K562 (cell line): ENCODE measurements around the gene APBB2. TPM values are rescaled to one million over a fixed set of nuclear protein-coding genes. Genes with fewer than 3 reads are reported as not detected.

Experiments
- ILF3 ChIP-seq: fragments of 450-650 bp; IDR thresholded peaks from 2 replicates; pipeline ENCODE4 v1.6.1; 2018; ENCODE audit warnings: antibody characterized with exemption, mild to moderate bottlenecking, moderate library complexity, borderline replicate concordance
- POLR2A ChIP-seq: fragments of 450-650 bp; conservative IDR thresholded peaks from 2 replicates; pipeline ENCODE4 v1.6.1; 2016
- polyA plus RNA-seq, 8 experiments: library from polyadenylated mRNA; depleted of rRNA in 4 of 8; stranded (reverse) in 5 of 8; unstranded in 3 of 8; fragments of >200 nt; fragmentation: Nextera tagmentation in 2 of 8; fragmentation: Illumina TruSeq in 1 of 8; extraction: Ambion mirVana in 2 of 8; extraction: Trizol in 1 of 8; gene quantifications; 2 replicates each; pipeline versions ENCODE4 v1.2.1 to v1.2.3, GENCODE V29; 2011 to 2014; ENCODE audit warnings: inconsistent platforms in 1 of 8, missing spikeins in 1 of 8
- total RNA-seq, 7 experiments: library from RNA; depleted of rRNA in 6 of 7; stranded (reverse); fragments of >200 nt in 6 of 7; fragmentation: Illumina TruSeq in 2 of 7; extraction: Trizol in 2 of 7; gene quantifications; 2 replicates each; pipeline versions ENCODE4 v1.2.1 to v1.2.3, GENCODE V29; 2011 to 2021; ENCODE audit warnings: low replicate concordance in 1 of 7
- TF ChIP-seq, protein P1 (sequence below): fragments of 250-450 bp; sonication (Bioruptor Pico); IDR thresholded peaks from 2 replicates; pipeline ENCODE4 v1.5.1; 2021; ENCODE audit warnings: mild to moderate bottlenecking
- TF ChIP-seq, protein P2 (sequence below): fragments of 200-600 bp; sonication (generic); IDR thresholded peaks from one replicate; pipeline ENCODE4 v1.6.1; 2012; ENCODE audit warnings: mild to moderate bottlenecking, low read depth, low read length, inconsistent platforms

The APBB2 gene
- total and polyA plus RNA-seq, 9 of the 15 experiments (the other 6 are each of a cell fraction or from before 2014, with no cell fraction given): 0.08 to 2.1 (median 1.4) TPM

- no peak for TF ChIP-seq POLR2A
- TF ChIP-seq, protein P1, sequence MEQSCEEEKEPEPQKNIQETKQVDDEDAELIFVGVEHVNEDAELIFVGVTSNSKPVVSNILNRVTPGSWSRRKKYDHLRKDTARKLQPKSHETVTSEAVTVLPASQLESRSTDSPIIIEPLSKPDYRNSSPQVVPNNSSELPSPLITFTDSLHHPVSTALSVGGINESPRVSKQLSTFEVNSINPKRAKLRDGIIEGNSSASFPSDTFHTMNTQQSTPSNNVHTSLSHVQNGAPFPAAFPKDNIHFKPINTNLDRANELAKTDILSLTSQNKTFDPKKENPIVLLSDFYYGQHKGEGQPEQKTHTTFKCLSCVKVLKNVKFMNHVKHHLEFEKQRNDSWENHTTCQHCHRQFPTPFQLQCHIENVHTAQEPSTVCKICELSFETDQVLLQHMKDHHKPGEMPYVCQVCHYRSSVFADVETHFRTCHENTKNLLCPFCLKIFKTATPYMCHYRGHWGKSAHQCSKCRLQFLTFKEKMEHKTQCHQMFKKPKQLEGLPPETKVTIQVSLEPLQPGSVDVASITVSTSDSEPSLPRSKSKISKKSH (CRISPR knock-in tag): no peak
- no peak for TF ChIP-seq ILF3
- TF ChIP-seq, protein P2, sequence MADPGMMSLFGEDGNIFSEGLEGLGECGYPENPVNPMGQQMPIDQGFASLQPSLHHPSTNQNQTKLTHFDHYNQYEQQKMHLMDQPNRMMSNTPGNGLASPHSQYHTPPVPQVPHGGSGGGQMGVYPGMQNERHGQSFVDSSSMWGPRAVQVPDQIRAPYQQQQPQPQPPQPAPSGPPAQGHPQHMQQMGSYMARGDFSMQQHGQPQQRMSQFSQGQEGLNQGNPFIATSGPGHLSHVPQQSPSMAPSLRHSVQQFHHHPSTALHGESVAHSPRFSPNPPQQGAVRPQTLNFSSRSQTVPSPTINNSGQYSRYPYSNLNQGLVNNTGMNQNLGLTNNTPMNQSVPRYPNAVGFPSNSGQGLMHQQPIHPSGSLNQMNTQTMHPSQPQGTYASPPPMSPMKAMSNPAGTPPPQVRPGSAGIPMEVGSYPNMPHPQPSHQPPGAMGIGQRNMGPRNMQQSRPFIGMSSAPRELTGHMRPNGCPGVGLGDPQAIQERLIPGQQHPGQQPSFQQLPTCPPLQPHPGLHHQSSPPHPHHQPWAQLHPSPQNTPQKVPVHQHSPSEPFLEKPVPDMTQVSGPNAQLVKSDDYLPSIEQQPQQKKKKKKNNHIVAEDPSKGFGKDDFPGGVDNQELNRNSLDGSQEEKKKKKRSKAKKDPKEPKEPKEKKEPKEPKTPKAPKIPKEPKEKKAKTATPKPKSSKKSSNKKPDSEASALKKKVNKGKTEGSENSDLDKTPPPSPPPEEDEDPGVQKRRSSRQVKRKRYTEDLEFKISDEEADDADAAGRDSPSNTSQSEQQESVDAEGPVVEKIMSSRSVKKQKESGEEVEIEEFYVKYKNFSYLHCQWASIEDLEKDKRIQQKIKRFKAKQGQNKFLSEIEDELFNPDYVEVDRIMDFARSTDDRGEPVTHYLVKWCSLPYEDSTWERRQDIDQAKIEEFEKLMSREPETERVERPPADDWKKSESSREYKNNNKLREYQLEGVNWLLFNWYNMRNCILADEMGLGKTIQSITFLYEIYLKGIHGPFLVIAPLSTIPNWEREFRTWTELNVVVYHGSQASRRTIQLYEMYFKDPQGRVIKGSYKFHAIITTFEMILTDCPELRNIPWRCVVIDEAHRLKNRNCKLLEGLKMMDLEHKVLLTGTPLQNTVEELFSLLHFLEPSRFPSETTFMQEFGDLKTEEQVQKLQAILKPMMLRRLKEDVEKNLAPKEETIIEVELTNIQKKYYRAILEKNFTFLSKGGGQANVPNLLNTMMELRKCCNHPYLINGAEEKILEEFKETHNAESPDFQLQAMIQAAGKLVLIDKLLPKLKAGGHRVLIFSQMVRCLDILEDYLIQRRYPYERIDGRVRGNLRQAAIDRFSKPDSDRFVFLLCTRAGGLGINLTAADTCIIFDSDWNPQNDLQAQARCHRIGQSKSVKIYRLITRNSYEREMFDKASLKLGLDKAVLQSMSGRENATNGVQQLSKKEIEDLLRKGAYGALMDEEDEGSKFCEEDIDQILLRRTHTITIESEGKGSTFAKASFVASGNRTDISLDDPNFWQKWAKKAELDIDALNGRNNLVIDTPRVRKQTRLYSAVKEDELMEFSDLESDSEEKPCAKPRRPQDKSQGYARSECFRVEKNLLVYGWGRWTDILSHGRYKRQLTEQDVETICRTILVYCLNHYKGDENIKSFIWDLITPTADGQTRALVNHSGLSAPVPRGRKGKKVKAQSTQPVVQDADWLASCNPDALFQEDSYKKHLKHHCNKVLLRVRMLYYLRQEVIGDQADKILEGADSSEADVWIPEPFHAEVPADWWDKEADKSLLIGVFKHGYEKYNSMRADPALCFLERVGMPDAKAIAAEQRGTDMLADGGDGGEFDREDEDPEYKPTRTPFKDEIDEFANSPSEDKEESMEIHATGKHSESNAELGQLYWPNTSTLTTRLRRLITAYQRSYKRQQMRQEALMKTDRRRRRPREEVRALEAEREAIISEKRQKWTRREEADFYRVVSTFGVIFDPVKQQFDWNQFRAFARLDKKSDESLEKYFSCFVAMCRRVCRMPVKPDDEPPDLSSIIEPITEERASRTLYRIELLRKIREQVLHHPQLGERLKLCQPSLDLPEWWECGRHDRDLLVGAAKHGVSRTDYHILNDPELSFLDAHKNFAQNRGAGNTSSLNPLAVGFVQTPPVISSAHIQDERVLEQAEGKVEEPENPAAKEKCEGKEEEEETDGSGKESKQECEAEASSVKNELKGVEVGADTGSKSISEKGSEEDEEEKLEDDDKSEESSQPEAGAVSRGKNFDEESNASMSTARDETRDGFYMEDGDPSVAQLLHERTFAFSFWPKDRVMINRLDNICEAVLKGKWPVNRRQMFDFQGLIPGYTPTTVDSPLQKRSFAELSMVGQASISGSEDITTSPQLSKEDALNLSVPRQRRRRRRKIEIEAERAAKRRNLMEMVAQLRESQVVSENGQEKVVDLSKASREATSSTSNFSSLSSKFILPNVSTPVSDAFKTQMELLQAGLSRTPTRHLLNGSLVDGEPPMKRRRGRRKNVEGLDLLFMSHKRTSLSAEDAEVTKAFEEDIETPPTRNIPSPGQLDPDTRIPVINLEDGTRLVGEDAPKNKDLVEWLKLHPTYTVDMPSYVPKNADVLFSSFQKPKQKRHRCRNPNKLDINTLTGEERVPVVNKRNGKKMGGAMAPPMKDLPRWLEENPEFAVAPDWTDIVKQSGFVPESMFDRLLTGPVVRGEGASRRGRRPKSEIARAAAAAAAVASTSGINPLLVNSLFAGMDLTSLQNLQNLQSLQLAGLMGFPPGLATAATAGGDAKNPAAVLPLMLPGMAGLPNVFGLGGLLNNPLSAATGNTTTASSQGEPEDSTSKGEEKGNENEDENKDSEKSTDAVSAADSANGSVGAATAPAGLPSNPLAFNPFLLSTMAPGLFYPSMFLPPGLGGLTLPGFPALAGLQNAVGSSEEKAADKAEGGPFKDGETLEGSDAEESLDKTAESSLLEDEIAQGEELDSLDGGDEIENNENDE: no peak
These were observed 214.0 kb downstream of the APBB2 start (continued) for GRCh38 chr4:41000356-41000755.
